Hepatocyte (in vitro differentiated cells): ENCODE measurements around the gene FBXL13.
"Not testable (repeated sequence)": the region's sequence is repeated elsewhere in the genome, so short reads cannot be mapped to it uniquely, and the experiment has no call there.

Experiments used
- CTCF ChIP-seq: fragments of 200-600 bp; sonication (generic); IDR thresholded peaks from 2 replicates; pipeline ENCODE4 v1.5.1; 2016; ENCODE audit warnings: antibody characterized with exemption, mild to moderate bottlenecking; ENCODE audit not compliant: poor library complexity
- EZH2 ChIP-seq: fragments of 200-600 bp; sonication (generic); IDR thresholded peaks from 2 replicates; pipeline ENCODE4 v1.6.1; 2016; ENCODE audit warnings: antibody characterized with exemption, mild to moderate bottlenecking, borderline replicate concordance

GRCh38 chr7:102790364-102791100 is 284.1 kb downstream of the FBXL13 start:
- TF ChIP-seq EZH2, CTCF: not testable (repeated sequence)
